ENCODE data around the gene MYCT1.

GRCh38 chr6:152720974-152721373 lies 23.3 kb downstream of the MYCT1 start:
- TF ChIP-seq POLR2A (IDR thresholded peaks at IDR 0.05) = no peak
- no peak for TF ChIP-seq CTCF (IDR thresholded peaks at IDR 0.05)
